IMR-90 (cell line): Measurements from ENCODE around the gene CDH13. TPM values are rescaled to one million over a fixed set of nuclear protein-coding genes. Genes with fewer than 3 reads are reported as not detected.

ENCODE experiments used
- ATAC-seq: fragments of 200-7000 bp; cut with Tn5 transposase; 2 replicates; pipeline ENCODE4 v1.9.1; 2020; ENCODE audit warnings: low read depth, mild to moderate bottlenecking, moderate library complexity
- BruUV-seq: library from RNA; stranded (reverse); fragments of 400-500 nt; replicated peaks from 2 replicates; lab custom pipeline; 2021; lab: Mats Ljungman, UMichigan
- CTCF ChIA-PET: fragments of 300-600 bp; formaldehyde crosslinking; extraction: SDS; loops from one replicate; lab custom pipeline; 2021; ENCODE audit warnings: antibody characterized with exemption; lab: Yijun Ruan, JAX
- POLR2A ChIA-PET: fragments of 300-600 bp; sonication (Branson Sonifier 250); formaldehyde crosslinking; loops from one replicate; lab custom pipeline; 2022; ENCODE audit warnings: antibody characterized with exemption; ENCODE audit not compliant: unreplicated experiment; lab: Charles Lee
- DNase-seq: peaks from one replicate; pipeline ENCODE4 v3.0.0; 2013
- H2AFZ ChIP-seq: replicated peaks from 2 replicates; pipeline ENCODE3; 2013; ENCODE audit warnings: low read length, mild to moderate bottlenecking; ENCODE audit not compliant: poor library complexity
- H2AK5ac ChIP-seq: 2 replicates; pipeline ENCODE4 v1.6.1; 2013; ENCODE audit warnings: low read depth, low read length, inconsistent platforms
- H2AK9ac ChIP-seq: replicated peaks from 2 replicates; pipeline ENCODE3; 2013; ENCODE audit warnings: mild to moderate bottlenecking, low read depth, low read length, moderate library complexity; ENCODE audit not compliant: poor library complexity
- H2BK120ac ChIP-seq: 2 replicates; pipeline ENCODE4 v1.6.1; 2013; ENCODE audit warnings: low read depth, low read length, inconsistent platforms
- H2BK15ac ChIP-seq: 3 replicates; pipeline ENCODE4 v1.6.1; 2013; ENCODE audit warnings: low read depth, low read length, inconsistent platforms
- H2BK20ac ChIP-seq: 2 replicates; pipeline ENCODE4 v1.6.1; 2013; ENCODE audit warnings: low read depth, mild to moderate bottlenecking, inconsistent platforms, low read length, moderate library complexity
- H2BK5ac ChIP-seq: 2 replicates; pipeline ENCODE4 v1.6.1; 2013; ENCODE audit warnings: mild to moderate bottlenecking, low read depth, low read length, inconsistent platforms; ENCODE audit not compliant: poor library complexity, severe bottlenecking
- H3K14ac ChIP-seq: replicated peaks from 2 replicates; pipeline ENCODE4 v1.6.1; 2013; ENCODE audit warnings: low read depth, low read length, inconsistent platforms
- H3K18ac ChIP-seq: 2 replicates; pipeline ENCODE4 v1.6.1; 2013; ENCODE audit warnings: low read depth, low read length, control low read depth
- H3K23ac ChIP-seq: 2 replicates; pipeline ENCODE4 v1.6.1; 2013; ENCODE audit warnings: low read depth, low read length, inconsistent platforms
- H3K27ac ChIP-seq: 2 replicates; pipeline ENCODE4 v1.5.1; 2013; ENCODE audit warnings: mild to moderate bottlenecking, control low read depth, low read length; ENCODE audit not compliant: insufficient read depth
- H3K27me3 ChIP-seq: 2 replicates; pipeline ENCODE4 v1.6.1; 2013; ENCODE audit warnings: low read length; ENCODE audit not compliant: control insufficient read depth, insufficient read depth
- H3K36me3 ChIP-seq: 2 replicates; pipeline ENCODE4 v1.6.1; 2013; ENCODE audit warnings: low read length, mixed read lengths; ENCODE audit not compliant: control insufficient read depth, insufficient read depth
- H3K4ac ChIP-seq: 2 replicates; pipeline ENCODE4 v1.6.1; 2013; ENCODE audit warnings: low read depth, low read length, inconsistent platforms
- H3K4me1 ChIP-seq: 2 replicates; pipeline ENCODE4 v1.6.1; 2013; ENCODE audit warnings: low read length, mixed read lengths; ENCODE audit not compliant: control insufficient read depth, insufficient read depth
- H3K4me2 ChIP-seq: 2 replicates; pipeline ENCODE4 v1.6.1; 2013; ENCODE audit warnings: low read depth, mild to moderate bottlenecking, control low read depth, low read length, moderate library complexity
- H3K4me3 ChIP-seq: 2 replicates; pipeline ENCODE4 v1.5.1; 2013; ENCODE audit warnings: low read depth, mild to moderate bottlenecking, control low read depth, low read length, moderate library complexity; ENCODE audit not compliant: insufficient read depth
- H3K56ac ChIP-seq: 2 replicates; pipeline ENCODE4 v1.6.1; 2013; ENCODE audit warnings: low read length, inconsistent platforms; ENCODE audit not compliant: insufficient read depth; ENCODE audit errors: extremely low read depth
- H3K79me1 ChIP-seq, 2 experiments: 2 replicates each; pipeline ENCODE4 v1.6.1; 2013; ENCODE audit warnings: low read length in 2 of 2, inconsistent platforms in 1 of 2, low read depth in 1 of 2
- H3K9ac ChIP-seq: 2 replicates; pipeline ENCODE4 v1.6.1; 2013; ENCODE audit warnings: low read depth, low read length, control low read depth
- H3K9me1 ChIP-seq: 2 replicates; pipeline ENCODE4 v1.6.1; 2013; ENCODE audit warnings: low read length, inconsistent platforms; ENCODE audit not compliant: insufficient read depth
- H3K9me3 ChIP-seq: 2 replicates; pipeline ENCODE4 v1.6.1; 2013; ENCODE audit warnings: low read length; ENCODE audit not compliant: control insufficient read depth, insufficient read depth
- H4K20me1 ChIP-seq: 2 replicates; pipeline ENCODE4 v1.6.1; 2013; ENCODE audit warnings: low read length, inconsistent platforms; ENCODE audit not compliant: insufficient read depth
- H4K5ac ChIP-seq: 2 replicates; pipeline ENCODE4 v1.6.1; 2013; ENCODE audit warnings: mild to moderate bottlenecking, low read depth, low read length, control low read depth
- H4K8ac ChIP-seq, 2 experiments: 2 replicates each; pipeline ENCODE4 v1.6.1; 2013; ENCODE audit warnings: low read depth in 2 of 2, low read length in 2 of 2, control low read depth in 1 of 2, inconsistent platforms in 1 of 2
- H4K91ac ChIP-seq: 2 replicates; pipeline ENCODE4 v1.6.1; 2013; ENCODE audit warnings: low read depth, low read length, inconsistent platforms; ENCODE audit not compliant: insufficient read depth
- CEBPB ChIP-seq: IDR thresholded peaks from 2 replicates; pipeline ENCODE4 v1.6.1; 2012; ENCODE audit warnings: low read depth, low read length, improper control_type of control experiment
- CHD1 ChIP-seq: IDR thresholded peaks from 2 replicates; pipeline ENCODE4 v1.6.1; 2012; ENCODE audit warnings: low read depth, low read length, improper control_type of control experiment
- ELK1 ChIP-seq: fragments of 150-350 bp; IDR thresholded peaks from 2 replicates; pipeline ENCODE4 v1.6.1; 2016; ENCODE audit warnings: low read depth, mild to moderate bottlenecking, low read length, moderate library complexity, borderline replicate concordance
- FOS ChIP-seq: fragments of 150-350 bp; IDR thresholded peaks from 2 replicates; pipeline ENCODE4 v1.6.1; 2016; ENCODE audit warnings: low read depth, low read length
- MAZ ChIP-seq: IDR thresholded peaks from 2 replicates; pipeline ENCODE4 v1.6.1; 2012; ENCODE audit warnings: low read depth, mild to moderate bottlenecking, low read length, improper control_type of control experiment, moderate library complexity, borderline replicate concordance
- NFE2L2 ChIP-seq: fragments of 150-350 bp; IDR thresholded peaks from 2 replicates; pipeline ENCODE4 v1.6.1; 2016; ENCODE audit warnings: low read depth, mild to moderate bottlenecking, low read length
- POLR2A ChIP-seq: IDR thresholded peaks from 2 replicates; pipeline ENCODE4 v1.6.1; 2012; ENCODE audit warnings: mild to moderate bottlenecking, low read depth, low read length
- RAD21 ChIP-seq: IDR thresholded peaks from 2 replicates; pipeline ENCODE4 v1.6.1; 2012; ENCODE audit warnings: low read length, improper control_type of control experiment
- RCOR1 ChIP-seq: IDR thresholded peaks from 2 replicates; pipeline ENCODE4 v1.6.1; 2012; ENCODE audit warnings: mild to moderate bottlenecking, low read length, improper control_type of control experiment; ENCODE audit not compliant: insufficient replicate concordance
- RFX5 ChIP-seq: IDR thresholded peaks from 2 replicates; pipeline ENCODE4 v1.8.0; 2012; ENCODE audit warnings: low read depth, mild to moderate bottlenecking, low read length, moderate library complexity
- SMC3 ChIP-seq: fragments of 150-350 bp; IDR thresholded peaks from 2 replicates; pipeline ENCODE4 v1.6.1; 2016; ENCODE audit warnings: low read depth, mild to moderate bottlenecking, antibody characterized with exemption, low read length, moderate library complexity
- WGBS, 2 experiments: methylation state at CpG; one replicate each; pipeline versions ENCODE4 v1.1.5 to v1.1.7; 2013; ENCODE audit warnings: missing lambda C conversion rate in 2 of 2; ENCODE audit not compliant: insufficient read length in 1 of 2; ENCODE audit errors: extremely low coverage in 2 of 2; 5-methylcytosine and 5-hydroxymethylcytosine counted together
- dilution Hi-C: fragments of 300-500 bp; cut with HindIII; formaldehyde crosslinking; loops from one replicate; pipeline ENCODE4 v1.14.3; 2018; ENCODE audit warnings: low sequenced_read_pairs; ENCODE audit not compliant: unreplicated experiment
- in situ Hi-C: fragments of 300-500 bp; cut with MboI; formaldehyde crosslinking; loops from 3 replicates; pipeline ENCODE4 v1.14.3; 2019; ENCODE audit warnings: low sequenced_read_pairs, inconsistent platforms, mixed read lengths
- intact Hi-C: fragments of 100-400 bp; cut with micrococcal nuclease; formaldehyde crosslinking; loops from 2 replicates; pipeline ENCODE4 v1.10.0; 2022
- polyA plus RNA-seq, 3 experiments: library from polyadenylated mRNA; depleted of rRNA; stranded (reverse); fragments of >200 nt; gene quantifications; 2 replicates each; pipeline ENCODE4 v1.2.3, GENCODE V29; 2012; ENCODE audit warnings: low replicate concordance in 1 of 3
- total RNA-seq: library from RNA; depleted of rRNA; stranded (reverse); fragments of >200 nt; gene quantifications from 2 replicates; pipeline ENCODE4 v1.2.3, GENCODE V29; 2012
- TF ChIP-seq, protein P1 (sequence below): conservative IDR thresholded peaks from 2 replicates; pipeline ENCODE4 v1.5.1; 2012; ENCODE audit warnings: mild to moderate bottlenecking, low read depth, low read length, improper control_type of control experiment
- TF ChIP-seq, protein P2 (sequence below): fragments of 150-350 bp; IDR thresholded peaks from 2 replicates; pipeline ENCODE4 v1.6.1; 2017; ENCODE audit warnings: mild to moderate bottlenecking, antibody characterized with exemption, low read length, low read depth

Gene CDH13
- total and polyA plus RNA-seq, 2 of the 4 experiments (the other 2 are of a cell fraction) = 61.6 to 74.7 TPM

DNA sequence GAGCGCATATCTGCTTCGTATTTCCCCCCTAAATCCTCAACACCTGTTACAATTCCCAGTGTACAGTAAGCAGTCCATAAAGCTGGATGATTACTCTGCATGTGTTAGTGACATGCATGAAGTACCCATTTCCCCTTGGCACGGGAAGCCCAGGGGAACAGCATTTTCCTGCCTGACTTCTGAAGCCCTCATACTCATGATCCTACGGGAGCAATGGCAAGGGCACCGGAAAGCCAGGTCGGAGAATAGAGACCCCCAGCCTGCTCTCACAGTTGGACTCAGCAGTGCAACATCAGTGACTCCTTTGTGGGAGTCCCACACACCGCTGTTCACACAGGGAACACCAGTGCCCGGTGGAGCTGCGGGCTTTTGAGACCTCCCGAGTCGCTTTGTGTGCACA lies 336.9 kb downstream of the CDH13 start:
- Histone ChIP-seq H3K14ac (no peak overlapping the region), H3K18ac (no peak overlapping the region), H3K23ac (no peak overlapping the region), H3K56ac (no peak overlapping the region), H3K9me3 (no peaks in the 10 kb centered on the region), H2BK120ac (no peak overlapping the region), H2AFZ (no peak overlapping the region), H4K91ac (no peak overlapping the region), H2BK20ac (no peak overlapping the region), H3K27ac (no peak overlapping the region), H3K36me3 (no peaks in the 10 kb centered on the region), H4K5ac (no peak overlapping the region), H3K4me1 (no peaks in the 10 kb centered on the region), H3K4ac (no peak overlapping the region), H3K9me1 (peaks cover 4% of the 10 kb centered on the region; the same call in 1 of the 2 replicates), H4K8ac (no peak overlapping the region), H2AK5ac (no peak overlapping the region), H2BK15ac (no peak overlapping the region), H2AK9ac (no peak overlapping the region), H3K27me3 (no peaks in the 10 kb centered on the region), H3K79me1 (0 out of 4 replicates have a peak, but pooled peaks cover 0 to 6% of the 10 kb centered on the region in 2 experiments), H2BK5ac (no peak overlapping the region), H3K9ac (no peak overlapping the region), H3K4me3 (no peak overlapping the region), H3K4me2 (no peak overlapping the region), H4K20me1 (no peaks in the 10 kb centered on the region)
- no CpG with 5 or more reads among the region's 11 CpGs for WGBS, 2 experiments
- intact Hi-C loops = no loop called here
- DNase-seq (no peak), ATAC-seq (no peak)
- no peak for TF ChIP-seq MAZ
- TF ChIP-seq RCOR1 = no peak
- TF ChIP-seq, protein P1, sequence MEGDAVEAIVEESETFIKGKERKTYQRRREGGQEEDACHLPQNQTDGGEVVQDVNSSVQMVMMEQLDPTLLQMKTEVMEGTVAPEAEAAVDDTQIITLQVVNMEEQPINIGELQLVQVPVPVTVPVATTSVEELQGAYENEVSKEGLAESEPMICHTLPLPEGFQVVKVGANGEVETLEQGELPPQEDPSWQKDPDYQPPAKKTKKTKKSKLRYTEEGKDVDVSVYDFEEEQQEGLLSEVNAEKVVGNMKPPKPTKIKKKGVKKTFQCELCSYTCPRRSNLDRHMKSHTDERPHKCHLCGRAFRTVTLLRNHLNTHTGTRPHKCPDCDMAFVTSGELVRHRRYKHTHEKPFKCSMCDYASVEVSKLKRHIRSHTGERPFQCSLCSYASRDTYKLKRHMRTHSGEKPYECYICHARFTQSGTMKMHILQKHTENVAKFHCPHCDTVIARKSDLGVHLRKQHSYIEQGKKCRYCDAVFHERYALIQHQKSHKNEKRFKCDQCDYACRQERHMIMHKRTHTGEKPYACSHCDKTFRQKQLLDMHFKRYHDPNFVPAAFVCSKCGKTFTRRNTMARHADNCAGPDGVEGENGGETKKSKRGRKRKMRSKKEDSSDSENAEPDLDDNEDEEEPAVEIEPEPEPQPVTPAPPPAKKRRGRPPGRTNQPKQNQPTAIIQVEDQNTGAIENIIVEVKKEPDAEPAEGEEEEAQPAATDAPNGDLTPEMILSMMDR = no peak
- no peak for TF ChIP-seq CEBPB
- TF ChIP-seq ELK1 = no peak
- TF ChIP-seq SMC3 = no peak
- TF ChIP-seq, protein P2, sequence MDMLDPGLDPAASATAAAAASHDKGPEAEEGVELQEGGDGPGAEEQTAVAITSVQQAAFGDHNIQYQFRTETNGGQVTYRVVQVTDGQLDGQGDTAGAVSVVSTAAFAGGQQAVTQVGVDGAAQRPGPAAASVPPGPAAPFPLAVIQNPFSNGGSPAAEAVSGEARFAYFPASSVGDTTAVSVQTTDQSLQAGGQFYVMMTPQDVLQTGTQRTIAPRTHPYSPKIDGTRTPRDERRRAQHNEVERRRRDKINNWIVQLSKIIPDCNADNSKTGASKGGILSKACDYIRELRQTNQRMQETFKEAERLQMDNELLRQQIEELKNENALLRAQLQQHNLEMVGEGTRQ = no peak
- no peak for TF ChIP-seq FOS
- TF ChIP-seq CHD1 = no peak
- no peak for TF ChIP-seq RFX5
- no peak for TF ChIP-seq POLR2A
- TF ChIP-seq NFE2L2 = no peak
- TF ChIP-seq RAD21 = no peak
- CTCF ChIA-PET = no interaction called here
- POLR2A ChIA-PET = no interaction called here
- in situ Hi-C loops = no loop called here
- BruUV-seq = no TSS peak
- dilution Hi-C loops = no loop called here
